HepG2 (cell line): Measurements from ENCODE around the gene UVSSA. TPM values are rescaled to one million over a fixed set of nuclear protein-coding genes. Genes with fewer than 3 reads are reported as not detected.
A peak's percentile ranks its signal among the peaks of the same experiment; 100 is the strongest.

Experiments used
- ATAC-seq: fragments of 200-7000 bp; cut with Tn5 transposase; 3 replicates; pipeline ENCODE4 v1.9.1; 2020; ENCODE audit warnings: mild to moderate bottlenecking, moderate library complexity
- BruUV-seq: library from RNA; stranded (reverse); fragments of 400-500 nt; replicated peaks from 2 replicates; lab custom pipeline; 2021; lab: Mats Ljungman, UMichigan
- CTCF ChIA-PET: fragments of 300-600 bp; formaldehyde crosslinking; extraction: SDS; loops from one replicate; lab custom pipeline; 2021; ENCODE audit warnings: low total read pairs, inconsistent platforms, low intra/inter-chr PET ratio; lab: Yijun Ruan, JAX
- POLR2A ChIA-PET: fragments of 350-600 bp; sonication (Branson Sonifier 250); formaldehyde crosslinking; loops from one replicate; lab custom pipeline; 2020; ENCODE audit warnings: antibody characterized with exemption, inconsistent platforms; lab: Yijun Ruan, JAX
- DNase-seq: peaks from one replicate; pipeline ENCODE4 v3.0.0-alpha.2; 2015; ENCODE audit warnings: low spot score
- FAIRE-seq: peaks from 3 replicates; lab custom pipeline; 2011; peaks lifted over from hg19 to GRCh38; lab: Jason Lieb, UNC
- H2AFZ ChIP-seq: one replicate; pipeline ENCODE4 v1.6.1; 2011; ENCODE audit warnings: low read length, inconsistent platforms
- H3K27ac ChIP-seq: fragments of 300-600 bp; 3 replicates; pipeline ENCODE4 v1.8.0; 2011; ENCODE audit warnings: mixed run types, mild to moderate bottlenecking, mixed read lengths, low read length, inconsistent platforms; ENCODE audit not compliant: insufficient read depth; ENCODE audit errors: extremely low read length
- H3K27me3 ChIP-seq, 2 experiments: fragments of 200-600 bp in 1 of 2; 2 replicates in 1 of 2; 3 replicates in 1 of 2; pipeline versions ENCODE4 v1.6.0 to v1.8.0; 2011; ENCODE audit warnings: low read length in 2 of 2, mild to moderate bottlenecking in 2 of 2, moderate library complexity in 2 of 2, inconsistent platforms in 1 of 2; ENCODE audit not compliant: insufficient read depth in 2 of 2, control insufficient read depth in 1 of 2
- H3K36me3 ChIP-seq, 2 experiments: fragments of 200-600 bp in 1 of 2; replicated peaks in 1 of 2; 2 replicates in 1 of 2; 3 replicates in 1 of 2; pipeline versions ENCODE4 v1.5.1 to v1.8.0; 2011; ENCODE audit warnings: low read length in 2 of 2, inconsistent platforms in 1 of 2; ENCODE audit not compliant: insufficient read depth in 2 of 2, control insufficient read depth in 1 of 2
- H3K4me1 ChIP-seq: 2 replicates; pipeline ENCODE4 v1.5.1; 2012; ENCODE audit warnings: low read length, inconsistent platforms; ENCODE audit not compliant: insufficient read depth
- H3K4me2 ChIP-seq: 2 replicates; pipeline ENCODE4 v1.6.0; 2011; ENCODE audit warnings: low read depth, low read length, inconsistent platforms
- H3K4me3 ChIP-seq, 3 experiments: fragments of 200-600 bp in 1 of 3; sonication (generic), shearing (Covaris generic) in 1 of 3; replicated peaks in 1 of 3; 2 replicates each; pipeline ENCODE4 v1.5.1; 2011 to 2016; ENCODE audit warnings: low read length in 3 of 3, inconsistent platforms in 2 of 3, low read depth in 2 of 3, mild to moderate bottlenecking in 2 of 3, control low read depth in 1 of 3, mixed read lengths in 1 of 3; ENCODE audit not compliant: insufficient read depth in 1 of 3
- H3K79me2 ChIP-seq: one replicate; pipeline ENCODE4 v1.6.1; 2011; ENCODE audit warnings: low read length, inconsistent platforms; ENCODE audit not compliant: insufficient read depth
- H3K9ac ChIP-seq: 2 replicates; pipeline ENCODE4 v1.6.0; 2011; ENCODE audit warnings: mild to moderate bottlenecking, low read depth, low read length, inconsistent platforms; ENCODE audit not compliant: insufficient read depth
- H3K9me3 ChIP-seq: 2 replicates; pipeline ENCODE4 v1.5.1; 2012; ENCODE audit warnings: mild to moderate bottlenecking, low read length
- H4K20me1 ChIP-seq: 2 replicates; pipeline ENCODE4 v1.6.0; 2011; ENCODE audit warnings: inconsistent platforms, mild to moderate bottlenecking, low read length, moderate library complexity; ENCODE audit not compliant: insufficient read depth
- STAG1 ChIP-seq: sonication (generic); formaldehyde crosslinking; IDR thresholded peaks from 2 replicates; pipeline ENCODE4 v1.4.0; 2020; ENCODE audit warnings: missing genetic modification reagents
- XRCC5 ChIP-seq: fragments of 200-400 bp; formaldehyde crosslinking; optimal IDR thresholded peaks from 2 replicates; pipeline ENCODE3; 2017; ENCODE audit warnings: mild to moderate bottlenecking, low read length
- WGBS: methylation state at CpG from one replicate; pipeline ENCODE4 v1.1.6; 2017; ENCODE audit warnings: low lambda C conversion rate; 5-methylcytosine and 5-hydroxymethylcytosine counted together
- in situ Hi-C: cut with HindIII; loops from 2 replicates; pipeline ENCODE4 v1.10.0; 2017; ENCODE audit warnings: low pct_unique_long_range_greater_than_20kb; ENCODE audit not compliant: extremely low pct_ligation_motif_present
- intact Hi-C: fragments of 100-400 bp; cut with micrococcal nuclease; formaldehyde crosslinking; loops from one replicate; pipeline ENCODE4 v1.10.0; 2022; ENCODE audit not compliant: unreplicated experiment
- polyA plus RNA-seq, 8 experiments: library from polyadenylated mRNA; depleted of rRNA in 3 of 8; stranded (reverse) in 7 of 8; unstranded in 1 of 8; fragments of >200 nt; fragmentation: Illumina TruSeq in 4 of 8; extraction: Trizol in 4 of 8; gene quantifications; 2 replicates each; pipeline versions ENCODE4 v1.2.1 to v1.2.3, GENCODE V29; 2011 to 2016; ENCODE audit warnings: low read depth in 4 of 8, missing spikeins in 1 of 8, mixed read lengths in 1 of 8; ENCODE audit not compliant: insufficient read depth in 1 of 8
- total RNA-seq, 5 experiments: library from RNA; depleted of rRNA; stranded (reverse); fragments of >200 nt; fragmentation: Illumina TruSeq; extraction: Trizol; gene quantifications; 2 replicates each; pipeline ENCODE4 v1.2.3, GENCODE V29; 2016; ENCODE audit warnings: low read depth in 1 of 5
- TF ChIP-seq, protein P1 (sequence below): sonication (generic); formaldehyde crosslinking; IDR thresholded peaks from 2 replicates; pipeline ENCODE4 v1.5.0; 2020; ENCODE audit warnings: mild to moderate bottlenecking, missing genetic modification reagents, moderate library complexity

The UVSSA gene
- total and polyA plus RNA-seq, 2 of the 13 experiments (the other 11 are each of a cell fraction or from before 2014, with no cell fraction given) = 4.6 to 8.4 TPM

- 0 out of 2 replicates have a peak, but pooled peaks cover 3% of the 10 kb centered on the region for H4K20me1 ChIP-seq
- no peak overlapping the region for H3K4me2 ChIP-seq
- BruUV-seq = no TSS peak
- TF ChIP-seq STAG1 (CRISPR knock-in tag) (0 out of 2 replicates have a peak, but pooled peaks have one; percentile 3), XRCC5 (no peak)
- TF ChIP-seq, protein P1, sequence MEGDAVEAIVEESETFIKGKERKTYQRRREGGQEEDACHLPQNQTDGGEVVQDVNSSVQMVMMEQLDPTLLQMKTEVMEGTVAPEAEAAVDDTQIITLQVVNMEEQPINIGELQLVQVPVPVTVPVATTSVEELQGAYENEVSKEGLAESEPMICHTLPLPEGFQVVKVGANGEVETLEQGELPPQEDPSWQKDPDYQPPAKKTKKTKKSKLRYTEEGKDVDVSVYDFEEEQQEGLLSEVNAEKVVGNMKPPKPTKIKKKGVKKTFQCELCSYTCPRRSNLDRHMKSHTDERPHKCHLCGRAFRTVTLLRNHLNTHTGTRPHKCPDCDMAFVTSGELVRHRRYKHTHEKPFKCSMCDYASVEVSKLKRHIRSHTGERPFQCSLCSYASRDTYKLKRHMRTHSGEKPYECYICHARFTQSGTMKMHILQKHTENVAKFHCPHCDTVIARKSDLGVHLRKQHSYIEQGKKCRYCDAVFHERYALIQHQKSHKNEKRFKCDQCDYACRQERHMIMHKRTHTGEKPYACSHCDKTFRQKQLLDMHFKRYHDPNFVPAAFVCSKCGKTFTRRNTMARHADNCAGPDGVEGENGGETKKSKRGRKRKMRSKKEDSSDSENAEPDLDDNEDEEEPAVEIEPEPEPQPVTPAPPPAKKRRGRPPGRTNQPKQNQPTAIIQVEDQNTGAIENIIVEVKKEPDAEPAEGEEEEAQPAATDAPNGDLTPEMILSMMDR = 0 out of 2 replicates have a peak, but pooled peaks have one; percentile 15
- FAIRE-seq = no peak
- no peak overlapping the region for H3K4me3 ChIP-seq
- no peaks in the 10 kb centered on the region for H3K9me3 ChIP-seq
- in situ Hi-C loops = no loop called here
- no peaks in the 10 kb centered on the region for H3K27me3 ChIP-seq
- H3K9ac ChIP-seq = no peak overlapping the region
- no peak for DNase-seq
- POLR2A ChIA-PET = no interaction called here
- 91% methylated on average over 14 of the region's 25 CpGs for WGBS
- H3K79me2 ChIP-seq = no peaks in the 10 kb centered on the region
- no peak for ATAC-seq
- H3K4me1 ChIP-seq = peaks cover 7% of the 10 kb centered on the region
- no peak overlapping the region for H2AFZ ChIP-seq
- H3K36me3 ChIP-seq = peaks cover 1 to 19% of the 10 kb centered on the region in 2 experiments; a peak in 2 of 5 replicates
- CTCF ChIA-PET = no interaction called here
- intact Hi-C loops = no loop called here
- no peak overlapping the region for H3K27ac ChIP-seq
Observed at GRCh38 chr4:1365271-1366178, 18.5 kb downstream of the UVSSA start.
